ENCODE data around the gene HRG. TPM values are rescaled to one million over a fixed set of nuclear protein-coding genes. Genes with fewer than 3 reads are reported as not detected.

HRG gene
- polyA plus RNA-seq, 3 donors, result 2.1 to 2.8 (median 2.2) TPM

DNA sequence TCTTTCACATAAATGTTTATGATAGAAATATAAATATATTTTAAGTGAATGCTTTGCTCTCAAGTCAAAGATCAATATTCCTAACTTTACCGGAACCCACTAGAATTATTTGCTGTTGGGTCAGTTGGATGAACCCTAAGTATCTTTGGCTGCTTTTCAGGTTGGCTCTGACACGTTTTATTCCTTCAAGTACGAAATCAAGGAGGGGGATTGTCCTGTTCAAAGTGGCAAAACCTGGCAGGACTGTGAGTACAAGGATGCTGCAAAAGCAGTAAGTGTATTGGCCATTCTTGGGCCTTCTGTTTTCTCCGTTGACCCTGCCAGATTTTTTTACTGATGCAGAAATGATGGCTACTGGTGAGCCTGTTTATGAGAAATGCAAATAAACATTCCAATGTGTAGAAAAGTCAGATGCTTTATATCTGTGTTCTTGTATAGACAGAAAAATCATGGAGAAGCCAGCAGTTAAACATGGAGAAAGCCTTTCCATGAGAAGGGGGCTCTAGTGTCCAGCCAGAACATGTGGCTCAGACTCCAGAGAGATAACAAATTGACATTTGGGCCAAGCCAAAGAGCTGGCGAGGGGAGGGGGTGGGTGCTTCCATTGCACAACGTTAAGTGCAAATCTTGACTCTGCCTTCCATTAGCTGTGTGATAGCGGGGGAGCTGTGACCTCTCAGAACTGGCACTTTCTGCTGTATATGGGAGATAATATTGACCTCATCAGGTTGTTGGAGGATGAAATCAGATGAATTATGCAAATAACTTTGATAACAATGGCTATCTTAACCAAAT is 54.3 kb downstream of the HRG start:
- no peak for DNase-seq (ENCODE audit: low read depth in 3 of 3, low spot score in 2 of 3)

GRCh38 chr3:186722457-186722856 is 56.6 kb downstream of the HRG start:
- no peak for DNase-seq (ENCODE audit: low read depth in 3 of 3, low spot score in 2 of 3)

DNA sequence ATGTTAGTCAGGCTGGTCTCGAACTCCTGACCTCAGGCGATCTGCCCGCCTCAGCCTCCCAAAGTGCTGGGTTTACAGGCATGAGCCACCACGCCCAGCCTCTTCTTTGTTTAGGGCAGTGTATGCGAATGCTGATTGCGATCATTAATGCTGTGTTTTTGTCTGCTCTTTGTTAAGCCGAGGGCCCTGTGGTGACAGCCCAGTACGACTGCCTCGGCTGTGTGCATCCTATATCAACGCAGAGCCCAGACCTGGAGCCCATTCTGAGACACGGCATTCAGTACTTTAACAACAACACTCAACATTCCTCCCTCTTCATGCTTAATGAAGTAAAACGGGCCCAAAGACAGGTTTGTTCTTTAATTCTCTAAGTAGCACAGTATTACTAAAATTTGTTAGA is 59.1 kb downstream of the HRG start:
- no peak for DNase-seq (ENCODE audit: low read depth in 3 of 3, low spot score in 2 of 3)

Other genes starting within 250 kb of the HRG start
- gene CRYGS, start 121.6 kb upstream of the HRG start, polyA plus RNA-seq (ENCODE audit: insufficient read length in 3 of 3), result 1 to 10 TPM; 5.3 to 5.6 (median 5.6) TPM
- 10 to 100 TPM; 19.3 to 19.7 (median 19.5) TPM for gene TBCCD1, start 98.7 kb upstream of the HRG start, polyA plus RNA-seq (ENCODE audit: insufficient read length in 3 of 3)
- 10 to 100 TPM; 65.8 to 68.8 (median 67.4) TPM for gene DNAJB11, start 95.3 kb upstream of the HRG start, polyA plus RNA-seq (ENCODE audit: insufficient read length in 3 of 3)
- 1 to 10 TPM in 2 of 3 donors, under 1 TPM in 1; 0.69 to 2.7 (median 1.0) TPM for gene AHSG, start 53.0 kb upstream of the HRG start, polyA plus RNA-seq (ENCODE audit: insufficient read length in 3 of 3)
- gene FETUB, start 25.6 kb upstream of the HRG start, polyA plus RNA-seq (ENCODE audit: insufficient read length in 3 of 3), result under 1 TPM in 1 of 3 donors, not detected in 2; 0.33 TPM
- gene KNG1, start 51.3 kb downstream of the HRG start, polyA plus RNA-seq (ENCODE audit: insufficient read length in 3 of 3), result 100 to 1,000 TPM; 144 to 168 (median 163) TPM
- 1,000 to 10,000 TPM in 1 of 3 donors, 100 to 1,000 TPM in 2; 981 to 1,043 (median 986) TPM for gene EIF4A2, start 117.6 kb downstream of the HRG start, polyA plus RNA-seq (ENCODE audit: insufficient read length in 3 of 3)
- gene RFC4, start 140.5 kb downstream of the HRG start, polyA plus RNA-seq (ENCODE audit: insufficient read length in 3 of 3), result 10 to 100 TPM; 44.0 to 58.3 (median 54.9) TPM
- gene ADIPOQ, start 176.7 kb downstream of the HRG start, polyA plus RNA-seq (ENCODE audit: insufficient read length in 3 of 3), result under 1 TPM in 2 of 3 donors, not detected in 1; 0.03 to 0.04 TPM